Body of pancreas (tissue), 4 donors: ENCODE measurements around the gene SLC4A1.

Source experiments
- CTCF ChIP-seq, 7 experiments: fragments of 450-650 bp in 4 of 7; fragments of 200-600 bp in 3 of 7; sonication (generic) in 3 of 7; IDR thresholded peaks; one replicate each; pipeline ENCODE4 v1.5.1; 2016 to 2019; ENCODE audit warnings: antibody characterized with exemption in 7 of 7
- POLR2A ChIP-seq, 3 donors: fragments of 450-650 bp; IDR thresholded peaks; one replicate each; pipeline ENCODE4 v1.6.1; 2016; ENCODE audit warnings: antibody characterized with exemption in 3 of 3, mild to moderate bottlenecking in 2 of 3

GRCh38 chr17:44236444-44236991 lies 31.4 kb downstream of the SLC4A1 start:
- no peak for TF ChIP-seq POLR2A (IDR thresholded peaks at IDR 0.05)
- no peak for TF ChIP-seq CTCF (IDR thresholded peaks at IDR 0.05)
